RWPE1 (cell line): ENCODE measurements around the gene CD34.

Experiments
- CTCF ChIA-PET: fragments of 350-600 bp; sonication (Branson Sonifier 250); formaldehyde crosslinking; extraction: SDS; loops from one replicate; lab custom pipeline; 2021; lab: Yijun Ruan, JAX
- POLR2A ChIA-PET: fragments of 400-600 bp; formaldehyde crosslinking; extraction: SDS; loops from one replicate; lab custom pipeline; 2020; ENCODE audit warnings: antibody characterized with exemption; ENCODE audit not compliant: low non-redundant PET; lab: Yijun Ruan, JAX
- DNase-seq: peaks from one replicate; pipeline ENCODE4 v3.0.0; 2012; ENCODE audit warnings: low spot score
- H3K27ac ChIP-seq: fragments of 450-650 bp; 2 replicates; pipeline ENCODE4 v1.5.1; 2017
- CTCF ChIP-seq: fragments of 450-650 bp; conservative IDR thresholded peaks from 2 replicates; pipeline ENCODE4 v1.5.1; 2017; ENCODE audit warnings: low read depth, mild to moderate bottlenecking

CD34 gene

DNA sequence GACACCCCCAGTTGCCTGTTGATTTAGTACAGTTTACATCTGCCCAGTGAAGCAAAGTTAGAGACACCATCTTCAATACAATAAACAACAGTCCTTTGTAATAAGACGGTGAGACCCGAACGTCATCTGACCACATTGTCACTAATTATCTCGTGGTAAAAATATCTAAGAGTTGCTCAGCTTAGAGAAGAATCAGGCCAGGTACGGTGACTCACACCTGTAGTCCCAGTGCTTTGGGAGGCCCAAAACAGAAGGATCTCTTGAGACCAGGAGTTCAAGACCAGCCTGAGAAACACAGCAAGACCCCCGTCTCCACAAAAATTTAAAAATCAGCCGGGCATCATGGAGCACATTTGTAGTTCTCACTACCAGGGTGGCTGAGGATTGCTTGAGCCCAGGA, 53.5 kb downstream of the CD34 start:
- TF ChIP-seq CTCF, result no peak
- DNase-seq, result no peak
- ChIA-PET CTCF (interaction anchor here (0.5 kb wide), 1 partner anchor 188 kb away, joined by 3 read pairs; no protein-coding TSS in a partner anchor), POLR2A (no interaction called here)
- no peak overlapping the region for H3K27ac ChIP-seq

- no peak for DNase-seq
- TF ChIP-seq CTCF, result no peak
- CTCF ChIA-PET, result no interaction called here
- POLR2A ChIA-PET, result no interaction called here
- H3K27ac ChIP-seq, result no peak overlapping the region
Observed at GRCh38 chr1:207856276-207857023, 54.5 kb downstream of the CD34 start.

DNA sequence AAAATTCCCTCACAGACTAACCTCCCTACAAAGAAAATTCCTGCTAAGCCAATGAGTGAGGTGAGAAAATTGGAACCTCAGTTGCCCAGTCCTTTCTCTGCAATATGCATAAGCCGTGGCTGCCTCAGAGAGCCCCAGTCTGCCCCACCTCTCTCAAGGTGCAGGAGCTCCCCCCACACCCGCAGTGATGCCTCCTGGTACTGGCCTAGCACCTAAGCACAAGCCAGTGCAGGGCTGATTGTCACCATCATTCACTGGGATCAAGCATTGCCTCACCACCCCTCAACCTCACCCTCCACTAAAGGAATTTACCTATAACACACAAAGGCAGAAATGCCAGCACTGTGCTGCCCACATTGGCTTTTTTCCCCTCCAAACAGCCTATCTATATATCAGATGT, 56.9 kb downstream of the CD34 start:
- no peak for DNase-seq
- TF ChIP-seq CTCF, result no peak
- POLR2A ChIA-PET, result no interaction called here
- H3K27ac ChIP-seq, result no peak overlapping the region
- CTCF ChIA-PET, result no interaction called here

DNA sequence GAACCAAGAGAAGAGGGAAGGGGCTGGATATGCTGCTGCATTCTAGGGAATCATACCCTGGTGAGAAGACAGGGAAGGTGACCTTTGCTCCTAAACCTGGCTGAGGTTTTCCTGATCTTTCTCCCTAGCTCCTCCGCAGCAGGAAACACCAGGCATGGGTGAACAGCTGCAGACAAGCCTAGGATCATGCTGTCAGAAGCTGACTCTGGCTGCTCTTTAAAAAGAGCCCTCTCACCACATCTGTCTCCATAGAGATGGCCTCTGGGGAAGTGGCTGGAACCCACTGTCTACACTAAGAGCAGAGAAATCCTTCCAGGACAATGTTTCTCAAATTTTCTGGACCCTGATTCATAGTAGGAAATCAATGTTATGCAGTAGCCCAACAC, 57.6 kb downstream of the CD34 start:
- ChIA-PET CTCF (interaction anchor here (1.2 kb wide), 1 partner anchor 32 kb away, joined by 4 read pairs; no protein-coding TSS in a partner anchor), POLR2A (no interaction called here)
- H3K27ac ChIP-seq, result no peak overlapping the region
- TF ChIP-seq CTCF, result no peak
- no peak for DNase-seq

DNA sequence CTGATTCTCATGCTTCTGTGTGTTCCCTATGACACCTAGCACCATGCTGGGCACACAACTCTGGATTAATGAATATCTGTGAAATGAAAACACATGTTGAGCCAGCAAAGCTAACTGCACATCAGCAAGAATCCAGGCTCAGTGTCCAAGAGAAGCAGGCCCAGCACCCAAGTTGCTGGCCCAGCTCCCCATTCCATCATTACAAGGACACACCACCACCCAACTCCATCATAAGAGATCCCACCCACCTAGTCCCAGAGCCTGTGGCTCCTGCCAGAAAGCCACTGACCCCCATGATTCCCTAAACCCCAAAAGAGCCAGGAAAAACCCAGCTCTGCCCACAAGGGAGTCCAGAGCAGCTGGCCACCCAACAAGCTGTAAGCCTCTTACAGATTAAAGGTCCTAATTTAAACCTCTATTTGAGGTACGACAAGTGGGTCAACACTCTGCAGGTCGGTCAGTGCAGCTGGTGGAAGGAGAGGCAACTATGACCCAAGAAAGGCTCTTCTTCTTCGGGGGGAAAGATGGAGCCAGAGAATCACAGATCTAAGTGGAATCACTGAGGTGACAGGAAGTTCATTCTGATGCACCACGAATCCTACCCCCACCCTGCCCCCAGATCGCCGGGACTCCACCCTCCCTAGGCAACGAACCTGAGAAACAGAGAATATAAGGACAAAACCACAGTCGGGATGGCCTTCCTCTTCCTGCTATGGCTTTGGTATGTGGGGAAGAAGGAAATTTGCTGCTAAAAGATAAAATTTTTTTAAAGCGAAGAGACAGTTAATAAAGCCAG, 58.2 kb downstream of the CD34 start:
- POLR2A ChIA-PET, result no interaction called here
- CTCF ChIA-PET, result interaction anchor here (1.2 to 1.5 kb wide), 2 partner anchors 24 to 32 kb away, joined by 4 to 6 read pairs; no protein-coding TSS in a partner anchor
- DNase-seq, result no peak
- no peak for TF ChIP-seq CTCF
- no peak overlapping the region for H3K27ac ChIP-seq

DNA sequence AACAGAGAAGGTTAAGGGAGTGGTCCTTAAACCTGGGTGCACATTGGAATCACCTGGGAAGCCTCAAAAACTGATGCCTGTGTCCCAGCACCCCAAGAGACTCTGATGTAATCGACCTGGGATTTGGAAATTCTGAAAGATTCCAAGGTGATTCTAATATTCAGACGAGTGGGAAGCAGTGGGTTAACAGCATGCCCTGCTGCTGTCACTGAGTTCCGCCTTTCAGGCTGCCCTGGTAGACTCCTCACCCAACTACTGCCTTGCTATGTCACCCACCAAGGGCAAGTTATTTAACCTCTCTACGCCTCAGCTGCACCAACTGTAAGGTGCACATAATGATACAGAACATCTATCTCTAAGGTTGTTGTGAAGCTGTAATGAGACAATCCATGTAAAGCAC, 59.2 kb downstream of the CD34 start:
- ChIA-PET POLR2A (no interaction called here), CTCF (interaction anchor here (1.5 kb wide), 1 partner anchor 23 kb away, joined by 6 read pairs; no protein-coding TSS in a partner anchor)
- no peak overlapping the region for H3K27ac ChIP-seq
- TF ChIP-seq CTCF, result no peak
- no peak for DNase-seq
